PFSK-1 (cell line): Measurements from ENCODE around the gene CD34.

ENCODE experiments used
- FOXP2 ChIP-seq: optimal IDR thresholded peaks from 2 replicates; pipeline ENCODE3; 2011; ENCODE audit warnings: borderline replicate concordance, control low read depth, inconsistent platforms; ENCODE audit not compliant: insufficient read depth; ENCODE audit errors: extremely low read length, extremely low read depth
- POLR2AphosphoS5 ChIP-seq: IDR thresholded peaks from 2 replicates; pipeline ENCODE4 v1.6.1; 2012; ENCODE audit warnings: low read depth, mild to moderate bottlenecking, control low read depth, low read length, moderate library complexity
- REST ChIP-seq, 2 experiments: IDR thresholded peaks; 2 replicates each; pipeline versions ENCODE4 v1.6.1 to v1.8.0; 2011 to 2012; ENCODE audit warnings: low read depth in 2 of 2, low read length in 2 of 2, control low read depth in 1 of 2, inconsistent platforms in 1 of 2, mild to moderate bottlenecking in 1 of 2, moderate library complexity in 1 of 2; ENCODE audit not compliant: insufficient read depth in 1 of 2
- SIN3A ChIP-seq: IDR thresholded peaks from 2 replicates; pipeline ENCODE4 v1.6.1; 2012; ENCODE audit warnings: mild to moderate bottlenecking, low read length, moderate library complexity, borderline replicate concordance; ENCODE audit not compliant: insufficient read depth
- TAF1 ChIP-seq: IDR thresholded peaks from 2 replicates; pipeline ENCODE4 v1.6.1; 2012; ENCODE audit warnings: low read length, control low read depth, borderline replicate concordance; ENCODE audit not compliant: insufficient read depth

CD34 gene

GRCh38 chr1:207853372-207853757, 57.6 kb downstream of the CD34 start:
- TF ChIP-seq SIN3A (no peak), TAF1 (no peak), FOXP2 (no peak), REST (IDR thresholded peaks at IDR 0.05; ENCODE audit: insufficient read depth in 1 of 2, low read depth in 2 of 2, low read length in 2 of 2) (no peak), POLR2AphosphoS5 (no peak)

- TF ChIP-seq POLR2AphosphoS5 (no peak), FOXP2 (no peak), SIN3A (no peak), TAF1 (no peak), REST (IDR thresholded peaks at IDR 0.05; ENCODE audit: insufficient read depth in 1 of 2, low read depth in 2 of 2, low read length in 2 of 2) (no peak)
Measured at GRCh38 chr1:207852576-207853371, 58.2 kb downstream of the CD34 start.

GRCh38 chr1:207851696-207852095, 59.2 kb downstream of the CD34 start:
- TF ChIP-seq TAF1 (no peak), SIN3A (no peak), REST (IDR thresholded peaks at IDR 0.05; ENCODE audit: insufficient read depth in 1 of 2, low read depth in 2 of 2, low read length in 2 of 2) (no peak), POLR2AphosphoS5 (no peak), FOXP2 (no peak)

GRCh38 chr1:207850621-207851407, 60.1 kb downstream of the CD34 start:
- TF ChIP-seq TAF1 (no peak), POLR2AphosphoS5 (no peak), SIN3A (no peak), REST (IDR thresholded peaks at IDR 0.05; ENCODE audit: insufficient read depth in 1 of 2, low read depth in 2 of 2, low read length in 2 of 2) (no peak), FOXP2 (no peak)
